ENCODE measurements around the gene AHSP.
"Not testable (repeated sequence)": the region's sequence is repeated elsewhere in the genome, so short reads cannot be mapped to it uniquely, and the experiment has no call there.

Gene AHSP

GRCh38 chr16:31502981-31503380, 24.7 kb upstream of the AHSP start:
- no peak for DNase-seq

GRCh38 chr16:31503555-31503954, 24.1 kb upstream of the AHSP start:
- not testable (repeated sequence) for DNase-seq; H3K27me3 Mint-ChIP-seq (ENCODE audit: low read depth, poor library complexity); H3K27ac Mint-ChIP-seq; H3K9me3 Mint-ChIP-seq; H3K4me3 Mint-ChIP-seq
- Mint-ChIP-seq H3K36me3 (ENCODE audit: low read depth) (peaks cover 16% of the 10 kb centered on the region), H3K4me1 (peaks cover 11% of the 10 kb centered on the region)

More at GRCh38 chr16:31502981-31503380, 24.7 kb upstream of the AHSP start:
- Mint-ChIP-seq H3K4me1 (peaks cover 9% of the 10 kb centered on the region), H3K27ac (no peak overlapping the region), H3K36me3 (ENCODE audit: low read depth) (peaks cover 18% of the 10 kb centered on the region), H3K9me3 (no peaks in the 10 kb centered on the region), H3K27me3 (ENCODE audit: low read depth, poor library complexity) (no peaks in the 10 kb centered on the region), H3K4me3 (no peak overlapping the region)
- no peak for TF ChIP-seq CTCF (IDR thresholded peaks at IDR 0.05)

GRCh38 chr16:31504159-31504558, 23.5 kb upstream of the AHSP start:
- DNase-seq, result no peak
- no peaks in the 10 kb centered on the region for H3K27me3 Mint-ChIP-seq (ENCODE audit: low read depth, poor library complexity)
- TF ChIP-seq CTCF (IDR thresholded peaks at IDR 0.05), result no peak
- peaks cover 17% of the 10 kb centered on the region for H3K4me1 Mint-ChIP-seq
- peaks cover 10% of the 10 kb centered on the region for H3K36me3 Mint-ChIP-seq (ENCODE audit: low read depth)
- H3K9me3 Mint-ChIP-seq, result no peaks in the 10 kb centered on the region
- H3K27ac Mint-ChIP-seq, result no peak overlapping the region
- H3K4me3 Mint-ChIP-seq, result no peak overlapping the region

GRCh38 chr16:31505483-31505882, 22.2 kb upstream of the AHSP start:
- Mint-ChIP-seq H3K36me3 (ENCODE audit: low read depth) (peaks cover 2% of the 10 kb centered on the region), H3K9me3 (no peaks in the 10 kb centered on the region), H3K4me1 (peaks cover 25% of the 10 kb centered on the region), H3K27ac (peak overlapping the region; percentile 7), H3K4me3 (no peak overlapping the region), H3K27me3 (ENCODE audit: low read depth, poor library complexity) (peaks cover 9% of the 10 kb centered on the region)
- TF ChIP-seq CTCF (IDR thresholded peaks at IDR 0.05), result no peak
- DNase-seq, result no peak

DNA sequence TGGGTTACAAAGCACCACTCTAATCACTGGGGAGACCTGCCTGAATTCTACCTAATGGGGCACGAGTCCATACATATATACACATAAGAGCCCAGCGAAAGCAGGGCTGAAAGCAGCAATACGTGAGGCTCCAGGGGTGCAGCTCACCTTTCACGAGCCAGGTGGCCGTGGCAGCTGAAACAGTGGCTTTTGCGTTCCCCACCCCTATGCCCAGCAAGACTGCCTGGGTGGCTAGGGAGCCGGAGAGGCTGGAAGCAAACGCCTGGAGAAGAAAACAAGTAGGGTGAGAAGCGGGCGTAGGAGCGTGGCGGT, 20.1 kb upstream of the AHSP start:
- Mint-ChIP-seq H3K4me3 (peak overlapping the region; percentile 89), H3K36me3 (ENCODE audit: low read depth) (no peaks in the 10 kb centered on the region), H3K27me3 (ENCODE audit: low read depth, poor library complexity) (peaks cover 20% of the 10 kb centered on the region), H3K27ac (peak overlapping the region; percentile 66), H3K9me3 (no peaks in the 10 kb centered on the region), H3K4me1 (peaks cover 25% of the 10 kb centered on the region)
- DNase-seq, result no peak
- no peak for TF ChIP-seq CTCF (IDR thresholded peaks at IDR 0.05)

- H3K4me3 Mint-ChIP-seq, result peak within 1 kb of the TSS; percentile 89
- DNase-seq, result peak; percentile 92
- H3K4me1 Mint-ChIP-seq, result peaks cover 25% of the 10 kb centered on the region
- H3K27ac Mint-ChIP-seq, result peak within 1 kb of the TSS; percentile 95
- H3K27me3 Mint-ChIP-seq (ENCODE audit: low read depth, poor library complexity), result peaks cover 23% of the 10 kb centered on the region
- H3K36me3 Mint-ChIP-seq (ENCODE audit: low read depth), result no peaks in the 10 kb centered on the region
- TF ChIP-seq CTCF (IDR thresholded peaks at IDR 0.05), result no peak
- H3K9me3 Mint-ChIP-seq, result no peaks in the 10 kb centered on the region
Observed at GRCh38 chr16:31507929-31508705, 19.6 kb upstream of the AHSP start, which contains the start of gene RUSF1. RUSF1 (minus strand) TSS chr16:31508391; CDS start chr16:31508373, 18 bp downstream.

All from nephron progenitor cell (in vitro differentiated cells).